ENCODE measurements around the gene COLEC12.

The COLEC12 gene

GRCh38 chr18:523561-523960 is 23.1 kb upstream of the COLEC12 start:
- Histone ChIP-seq H3K27ac (ENCODE audit: low read depth, low read length) (no peak overlapping the region), H3K79me2 (ENCODE audit: control insufficient read depth, insufficient read depth, low read length, unreplicated experiment) (no peaks in the 10 kb centered on the region), H3K4me1 (ENCODE audit: control insufficient read depth, insufficient read depth, low read length, unreplicated experiment) (peaks cover 44% of the 10 kb centered on the region), H2AFZ (ENCODE audit: low read length, unreplicated experiment) (no peak overlapping the region), H3K27me3 (ENCODE audit: insufficient read depth, low read length) (no peaks in the 10 kb centered on the region), H3K4me3 (ENCODE audit: low read depth, low read length) (no peak overlapping the region), H3K36me3 (ENCODE audit: insufficient read depth, low read length) (no peaks in the 10 kb centered on the region)

- no peaks in the 10 kb centered on the region for H3K27me3 ChIP-seq (ENCODE audit: insufficient read depth, low read length)
- no peak overlapping the region for H3K4me3 ChIP-seq (ENCODE audit: low read depth, low read length)
- H2AFZ ChIP-seq (ENCODE audit: low read length, unreplicated experiment): peak overlapping the region; percentile 64
- no peaks in the 10 kb centered on the region for H3K79me2 ChIP-seq (ENCODE audit: control insufficient read depth, insufficient read depth, low read length, unreplicated experiment)
- H3K27ac ChIP-seq (ENCODE audit: low read depth, low read length): peak overlapping the region; percentile 51
- peaks cover 17% of the 10 kb centered on the region for H3K4me1 ChIP-seq (ENCODE audit: control insufficient read depth, insufficient read depth, low read length, unreplicated experiment)
- no peaks in the 10 kb centered on the region for H3K36me3 ChIP-seq (ENCODE audit: insufficient read depth, low read length)
Measured at GRCh38 chr18:519019-519879, 18.7 kb upstream of the COLEC12 start.

GRCh38 chr18:518081-518480 is 17.6 kb upstream of the COLEC12 start:
- Histone ChIP-seq H3K79me2 (ENCODE audit: control insufficient read depth, insufficient read depth, low read length, unreplicated experiment) (no peaks in the 10 kb centered on the region), H3K27ac (ENCODE audit: low read depth, low read length) (no peak overlapping the region), H3K4me1 (ENCODE audit: control insufficient read depth, insufficient read depth, low read length, unreplicated experiment) (peaks cover 13% of the 10 kb centered on the region), H3K27me3 (ENCODE audit: insufficient read depth, low read length) (no peaks in the 10 kb centered on the region), H2AFZ (ENCODE audit: low read length, unreplicated experiment) (no peak overlapping the region), H3K36me3 (ENCODE audit: insufficient read depth, low read length) (no peaks in the 10 kb centered on the region), H3K4me3 (ENCODE audit: low read depth, low read length) (no peak overlapping the region)

GRCh38 chr18:515838-516237 is 15.3 kb upstream of the COLEC12 start:
- Histone ChIP-seq H3K27ac (ENCODE audit: low read depth, low read length) (no peak overlapping the region), H3K4me1 (ENCODE audit: control insufficient read depth, insufficient read depth, low read length, unreplicated experiment) (peaks cover 13% of the 10 kb centered on the region), H3K27me3 (ENCODE audit: insufficient read depth, low read length) (no peaks in the 10 kb centered on the region), H3K4me3 (ENCODE audit: low read depth, low read length) (no peak overlapping the region), H3K36me3 (ENCODE audit: insufficient read depth, low read length) (no peaks in the 10 kb centered on the region), H3K79me2 (ENCODE audit: control insufficient read depth, insufficient read depth, low read length, unreplicated experiment) (no peaks in the 10 kb centered on the region), H2AFZ (ENCODE audit: low read length, unreplicated experiment) (no peak overlapping the region)

GRCh38 chr18:515156-515815 is 14.8 kb upstream of the COLEC12 start:
- Histone ChIP-seq H3K36me3 (ENCODE audit: insufficient read depth, low read length) (no peaks in the 10 kb centered on the region), H2AFZ (ENCODE audit: low read length, unreplicated experiment) (no peak overlapping the region), H3K27ac (ENCODE audit: low read depth, low read length) (no peak overlapping the region)

GRCh38 chr18:513826-514530 is 13.5 kb upstream of the COLEC12 start:
- Histone ChIP-seq H3K4me1 (ENCODE audit: control insufficient read depth, insufficient read depth, low read length, unreplicated experiment) (peaks cover 6% of the 10 kb centered on the region), H3K4me3 (ENCODE audit: low read depth, low read length) (no peak overlapping the region), H3K79me2 (ENCODE audit: control insufficient read depth, insufficient read depth, low read length, unreplicated experiment) (no peaks in the 10 kb centered on the region), H2AFZ (ENCODE audit: low read length, unreplicated experiment) (no peak overlapping the region), H3K27ac (ENCODE audit: low read depth, low read length) (no peak overlapping the region), H3K36me3 (ENCODE audit: insufficient read depth, low read length) (no peaks in the 10 kb centered on the region), H3K27me3 (ENCODE audit: insufficient read depth, low read length) (no peaks in the 10 kb centered on the region)

More at GRCh38 chr18:515156-515815, 14.8 kb upstream of the COLEC12 start:
- H3K27me3 ChIP-seq (ENCODE audit: insufficient read depth, low read length): no peaks in the 10 kb centered on the region
- H3K4me1 ChIP-seq (ENCODE audit: control insufficient read depth, insufficient read depth, low read length, unreplicated experiment): peaks cover 13% of the 10 kb centered on the region
- no peaks in the 10 kb centered on the region for H3K79me2 ChIP-seq (ENCODE audit: control insufficient read depth, insufficient read depth, low read length, unreplicated experiment)
- no peak overlapping the region for H3K4me3 ChIP-seq (ENCODE audit: low read depth, low read length)

GRCh38 chr18:512957-513356 is 12.5 kb upstream of the COLEC12 start:
- no peaks in the 10 kb centered on the region for H3K27me3 ChIP-seq (ENCODE audit: insufficient read depth, low read length)
- no peak overlapping the region for H3K27ac ChIP-seq (ENCODE audit: low read depth, low read length)
- H3K4me1 ChIP-seq (ENCODE audit: control insufficient read depth, insufficient read depth, low read length, unreplicated experiment): no peaks in the 10 kb centered on the region

GRCh38 chr18:508835-509234 is 8.3 kb upstream of the COLEC12 start:
- no peak overlapping the region for H2AFZ ChIP-seq (ENCODE audit: low read length, unreplicated experiment)
- H3K79me2 ChIP-seq (ENCODE audit: control insufficient read depth, insufficient read depth, low read length, unreplicated experiment): no peaks in the 10 kb centered on the region
- no peaks in the 10 kb centered on the region for H3K4me1 ChIP-seq (ENCODE audit: control insufficient read depth, insufficient read depth, low read length, unreplicated experiment)
- no peaks in the 10 kb centered on the region for H3K36me3 ChIP-seq (ENCODE audit: insufficient read depth, low read length)
- H3K4me3 ChIP-seq (ENCODE audit: low read depth, low read length): no peak overlapping the region
- H3K27ac ChIP-seq (ENCODE audit: low read depth, low read length): no peak overlapping the region
- peaks cover 20% of the 10 kb centered on the region for H3K27me3 ChIP-seq (ENCODE audit: insufficient read depth, low read length)

More at GRCh38 chr18:512957-513356, 12.5 kb upstream of the COLEC12 start:
- no peaks in the 10 kb centered on the region for H3K79me2 ChIP-seq (ENCODE audit: control insufficient read depth, insufficient read depth, low read length, unreplicated experiment)
- H2AFZ ChIP-seq (ENCODE audit: low read length, unreplicated experiment): no peak overlapping the region
- H3K36me3 ChIP-seq (ENCODE audit: insufficient read depth, low read length): no peaks in the 10 kb centered on the region
- no peak overlapping the region for H3K4me3 ChIP-seq (ENCODE audit: low read depth, low read length)

GRCh38 chr18:507636-508035 is 7.1 kb upstream of the COLEC12 start:
- Histone ChIP-seq H3K36me3 (ENCODE audit: insufficient read depth, low read length) (no peaks in the 10 kb centered on the region), H3K79me2 (ENCODE audit: control insufficient read depth, insufficient read depth, low read length, unreplicated experiment) (no peaks in the 10 kb centered on the region), H3K4me1 (ENCODE audit: control insufficient read depth, insufficient read depth, low read length, unreplicated experiment) (no peaks in the 10 kb centered on the region), H3K4me3 (ENCODE audit: low read depth, low read length) (no peak overlapping the region), H2AFZ (ENCODE audit: low read length, unreplicated experiment) (no peak overlapping the region), H3K27ac (ENCODE audit: low read depth, low read length) (no peak overlapping the region), H3K27me3 (ENCODE audit: insufficient read depth, low read length) (peaks cover 25% of the 10 kb centered on the region)

GRCh38 chr18:506801-507200 is 6.3 kb upstream of the COLEC12 start:
- H3K79me2 ChIP-seq (ENCODE audit: control insufficient read depth, insufficient read depth, low read length, unreplicated experiment): no peaks in the 10 kb centered on the region
- no peak overlapping the region for H2AFZ ChIP-seq (ENCODE audit: low read length, unreplicated experiment)
- H3K4me3 ChIP-seq (ENCODE audit: low read depth, low read length): no peak overlapping the region
- no peaks in the 10 kb centered on the region for H3K36me3 ChIP-seq (ENCODE audit: insufficient read depth, low read length)
- no peak overlapping the region for H3K27ac ChIP-seq (ENCODE audit: low read depth, low read length)
- H3K4me1 ChIP-seq (ENCODE audit: control insufficient read depth, insufficient read depth, low read length, unreplicated experiment): no peaks in the 10 kb centered on the region
- peaks cover 29% of the 10 kb centered on the region for H3K27me3 ChIP-seq (ENCODE audit: insufficient read depth, low read length)

All from ACC112 (cell line).